ENCODE results near the gene KCTD1. TPM values are rescaled to one million over a fixed set of nuclear protein-coding genes. Genes with fewer than 3 reads are reported as not detected.

Gene KCTD1
- total RNA-seq, 1 donor from 2014 or later, result 1.3 TPM

- DNase-seq (ENCODE audit: low spot score in 2 of 2), result no peak
- Histone ChIP-seq H3K27me3 (no peaks in the 10 kb centered on the region), H3K9me3 (no peaks in the 10 kb centered on the region), H3K27ac (no peak overlapping the region), H3K4me1 (no peaks in the 10 kb centered on the region), H3K4me3 (no peak overlapping the region), H3K36me3 (peaks cover 0 to 3% of the 10 kb centered on the region in 2 donors)
- intact Hi-C loops (cut with DNase I), result loop anchor here (5.0 kb wide), 1 partner anchor 33 kb away; no protein-coding TSS in a partner anchor
- TF ChIP-seq CTCF (IDR thresholded peaks at IDR 0.05), result no peak
Measured at GRCh38 chr18:26464128-26465011, 84.0 kb downstream of the KCTD1 start.

- TF ChIP-seq CTCF (IDR thresholded peaks at IDR 0.05), result no peak
- no peak for DNase-seq (ENCODE audit: low spot score in 2 of 2)
- no peaks in the 10 kb centered on the region for H3K9me3 ChIP-seq
- H3K27me3 ChIP-seq, result no peaks in the 10 kb centered on the region
- no peak overlapping the region for H3K27ac ChIP-seq
- H3K4me1 ChIP-seq, result no peaks in the 10 kb centered on the region
- peaks cover 0 to 7% of the 10 kb centered on the region in 2 donors for H3K36me3 ChIP-seq
- H3K4me3 ChIP-seq, result no peak overlapping the region
- intact Hi-C loops (cut with DNase I), result loop anchor here (5.0 kb wide), 1 partner anchor 35 kb away; no protein-coding TSS in a partner anchor
Measured at GRCh38 chr18:26462355-26462754, 86.0 kb downstream of the KCTD1 start.

- DNase-seq (ENCODE audit: low spot score in 2 of 2), result no peak
- Histone ChIP-seq H3K27ac (no peak overlapping the region), H3K36me3 (peaks cover 0 to 7% of the 10 kb centered on the region in 2 donors), H3K9me3 (no peaks in the 10 kb centered on the region), H3K27me3 (no peaks in the 10 kb centered on the region), H3K4me3 (no peak overlapping the region), H3K4me1 (no peaks in the 10 kb centered on the region)
- intact Hi-C loops (cut with DNase I), result loop anchor here (5.0 kb wide), 1 partner anchor 36 kb away; no protein-coding TSS in a partner anchor
- no peak for TF ChIP-seq CTCF (IDR thresholded peaks at IDR 0.05)
Measured at GRCh38 chr18:26461405-26461804, 86.9 kb downstream of the KCTD1 start.

GRCh38 chr18:26460449-26461091 lies 87.8 kb downstream of the KCTD1 start:
- intact Hi-C loops (cut with DNase I), result loop anchor here (5.0 kb wide), 1 partner anchor 37 kb away; no protein-coding TSS in a partner anchor
- no peak overlapping the region for H3K27ac ChIP-seq
- DNase-seq (ENCODE audit: low spot score in 2 of 2), result no peak
- H3K4me1 ChIP-seq, result no peaks in the 10 kb centered on the region
- H3K36me3 ChIP-seq, result peaks cover 0 to 10% of the 10 kb centered on the region in 2 donors
- no peaks in the 10 kb centered on the region for H3K27me3 ChIP-seq
- no peak for TF ChIP-seq CTCF (IDR thresholded peaks at IDR 0.05)
- H3K4me3 ChIP-seq, result no peak overlapping the region
- H3K9me3 ChIP-seq, result no peaks in the 10 kb centered on the region

GRCh38 chr18:26459884-26460283 lies 88.5 kb downstream of the KCTD1 start:
- no peak for DNase-seq (ENCODE audit: low spot score in 2 of 2)
- intact Hi-C loops (cut with DNase I), result loop anchor here (5.0 kb wide), 1 partner anchor 37 kb away; no protein-coding TSS in a partner anchor
- TF ChIP-seq CTCF (IDR thresholded peaks at IDR 0.05), result no peak
- H3K27ac ChIP-seq, result no peak overlapping the region
- no peaks in the 10 kb centered on the region for H3K4me1 ChIP-seq
- H3K36me3 ChIP-seq, result peaks cover 0 to 15% of the 10 kb centered on the region in 2 donors
- H3K27me3 ChIP-seq, result no peaks in the 10 kb centered on the region
- H3K4me3 ChIP-seq, result no peak overlapping the region
- H3K9me3 ChIP-seq, result no peaks in the 10 kb centered on the region
